ENCODE measurements around the gene DOLK.
A peak's percentile ranks its signal among the peaks of the same experiment; 100 is the strongest.

The DOLK gene

GRCh38 chr9:128929560-128929959, 17.8 kb downstream of the DOLK start:
- no peak for TF ChIP-seq CTCF (IDR thresholded peaks at IDR 0.05; ENCODE audit: insufficient read depth, low read depth, low read length, missing control alignments)
- no peak for DNase-seq (ENCODE audit: low read depth)
- H3K4me3 ChIP-seq (ENCODE audit: low read depth, low read length) = no peak overlapping the region

- H3K4me3 ChIP-seq (ENCODE audit: low read depth, low read length) = no peak overlapping the region
- no peak for TF ChIP-seq CTCF (IDR thresholded peaks at IDR 0.05; ENCODE audit: insufficient read depth, low read depth, low read length, missing control alignments)
- no peak for DNase-seq (ENCODE audit: low read depth)
These were observed 18.8 kb downstream of the DOLK start for GRCh38 chr9:128928624-128929023.

DNA sequence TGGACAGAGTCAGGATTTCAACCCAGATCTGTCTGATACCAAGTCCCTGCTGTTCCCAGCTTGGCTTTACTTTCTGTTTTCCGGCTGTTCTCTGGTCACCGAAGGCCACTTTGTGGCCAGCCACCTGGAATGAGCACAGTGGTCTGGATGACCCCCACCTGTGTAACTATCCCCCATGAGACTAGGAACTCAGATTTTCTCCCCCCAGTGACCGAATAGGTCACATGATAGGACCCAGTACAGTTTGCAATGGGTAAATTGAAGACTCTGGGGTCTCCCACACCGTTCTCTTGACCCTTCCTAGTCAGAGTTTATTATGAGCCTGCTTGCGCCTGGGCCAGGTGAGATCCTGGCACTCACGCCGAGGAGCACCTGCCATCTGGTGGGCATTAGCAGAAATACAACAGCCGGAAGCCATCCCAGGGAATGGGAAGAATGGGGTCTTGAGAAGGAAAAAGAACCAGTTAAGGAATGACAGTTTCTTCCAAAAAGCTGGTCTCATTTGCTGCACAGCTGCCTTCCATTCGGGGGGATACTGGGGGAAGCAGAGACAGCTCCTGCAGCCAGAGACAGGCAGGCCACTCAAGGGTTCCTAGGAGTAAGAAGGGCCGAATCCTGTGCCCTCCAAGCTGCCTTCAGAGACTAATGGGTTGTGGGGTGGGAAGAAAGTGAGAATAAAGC, 19.5 kb downstream of the DOLK start:
- peak; percentile 65 for DNase-seq (ENCODE audit: low read depth)
- H3K4me3 ChIP-seq (ENCODE audit: low read depth, low read length) = no peak overlapping the region
- TF ChIP-seq CTCF (IDR thresholded peaks at IDR 0.05; ENCODE audit: insufficient read depth, low read depth, low read length, missing control alignments) = peak; percentile 85

- no peak for TF ChIP-seq CTCF (IDR thresholded peaks at IDR 0.05; ENCODE audit: insufficient read depth, low read depth, low read length, missing control alignments)
- no peak overlapping the region for H3K4me3 ChIP-seq (ENCODE audit: low read depth, low read length)
- no peak for DNase-seq (ENCODE audit: low read depth)
These were observed 23.9 kb downstream of the DOLK start for GRCh38 chr9:128923493-128923883.

GRCh38 chr9:128921881-128922763, 25.3 kb downstream of the DOLK start:
- no peak overlapping the region for H3K4me3 ChIP-seq (ENCODE audit: low read depth, low read length)
- no peak for DNase-seq (ENCODE audit: low read depth)
- no peak for TF ChIP-seq CTCF (IDR thresholded peaks at IDR 0.05; ENCODE audit: insufficient read depth, low read depth, low read length, missing control alignments)

GRCh38 chr9:128920381-128921058, 26.9 kb downstream of the DOLK start, which contains the start of gene PHYHD1:
TSS of gene PHYHD1 (plus strand) at chr9:128920982. CDS start at chr9:128922324, 1,342 bp downstream.
- no peak for DNase-seq (ENCODE audit: low read depth)
- H3K4me3 ChIP-seq (ENCODE audit: low read depth, low read length) = no peak within 1 kb of the TSS
- TF ChIP-seq CTCF (IDR thresholded peaks at IDR 0.05; ENCODE audit: insufficient read depth, low read depth, low read length, missing control alignments) = no peak

Data from GM12865 (cell line).